ENCODE data around the gene LYZ.

DNA sequence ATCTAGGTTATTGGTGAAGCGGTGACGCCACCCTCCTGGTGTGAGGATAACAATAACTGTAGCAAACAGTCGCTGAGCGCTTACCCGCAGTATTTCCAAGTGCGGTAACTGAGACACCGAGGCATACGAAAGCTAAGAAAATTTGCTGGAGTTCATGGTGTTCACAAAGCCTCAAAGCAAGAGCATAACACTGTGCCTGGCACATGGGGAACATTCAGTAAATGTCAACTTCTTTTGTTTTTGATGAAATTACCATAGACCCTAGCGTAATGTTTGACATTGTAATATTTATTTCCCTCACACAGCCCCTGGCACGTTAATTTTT lies 12.1 kb downstream of the LYZ start:
- no peak for TF ChIP-seq POLR2A (IDR thresholded peaks at IDR 0.05)
- TF ChIP-seq, protein P1, sequence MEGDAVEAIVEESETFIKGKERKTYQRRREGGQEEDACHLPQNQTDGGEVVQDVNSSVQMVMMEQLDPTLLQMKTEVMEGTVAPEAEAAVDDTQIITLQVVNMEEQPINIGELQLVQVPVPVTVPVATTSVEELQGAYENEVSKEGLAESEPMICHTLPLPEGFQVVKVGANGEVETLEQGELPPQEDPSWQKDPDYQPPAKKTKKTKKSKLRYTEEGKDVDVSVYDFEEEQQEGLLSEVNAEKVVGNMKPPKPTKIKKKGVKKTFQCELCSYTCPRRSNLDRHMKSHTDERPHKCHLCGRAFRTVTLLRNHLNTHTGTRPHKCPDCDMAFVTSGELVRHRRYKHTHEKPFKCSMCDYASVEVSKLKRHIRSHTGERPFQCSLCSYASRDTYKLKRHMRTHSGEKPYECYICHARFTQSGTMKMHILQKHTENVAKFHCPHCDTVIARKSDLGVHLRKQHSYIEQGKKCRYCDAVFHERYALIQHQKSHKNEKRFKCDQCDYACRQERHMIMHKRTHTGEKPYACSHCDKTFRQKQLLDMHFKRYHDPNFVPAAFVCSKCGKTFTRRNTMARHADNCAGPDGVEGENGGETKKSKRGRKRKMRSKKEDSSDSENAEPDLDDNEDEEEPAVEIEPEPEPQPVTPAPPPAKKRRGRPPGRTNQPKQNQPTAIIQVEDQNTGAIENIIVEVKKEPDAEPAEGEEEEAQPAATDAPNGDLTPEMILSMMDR (IDR thresholded peaks at IDR 0.05) = no peak

Data from heart left ventricle (tissue), 13 donors.